Sciatic nerve (tissue), 2 donors: ENCODE data around the gene TSPAN4. TPM values are rescaled to one million over a fixed set of nuclear protein-coding genes. Genes with fewer than 3 reads are reported as not detected.

ENCODE experiments used
- ATAC-seq: fragments of 200-7000 bp; cut with Tn5 transposase; one replicate; pipeline ENCODE4 v1.9.1; 2020; ENCODE audit warnings: mild to moderate bottlenecking, moderate library complexity
- DNase-seq: peaks from one replicate; pipeline ENCODE4 v3.0.0-alpha.2; 2020; ENCODE audit warnings: low spot score
- intact Hi-C: fragments of 100-400 bp; cut with DNase I; formaldehyde crosslinking; loops from one replicate; pipeline ENCODE4 v1.14.2; 2022
- total RNA-seq: library from RNA; stranded (reverse); fragmentation: NEBNext Ultra II Directional; extraction: Animal tissue kit (Norgen Biotek cat#: 25700); gene quantifications from one replicate; pipeline ENCODE4 v1.2.1, GENCODE V29; 2021
- donor health status: DM: no; HTN: no; CAD: no.
- donor health status: DM: no; HTN: no; CAD: no.

Gene TSPAN4
- total RNA-seq, 1 donor from 2014 or later, result 118 TPM

GRCh38 chr11:802693-803466 is 39.8 kb upstream of the TSPAN4 start:
- intact Hi-C loops, result no loop called here
- no peak for ATAC-seq
- no peak for DNase-seq

DNA sequence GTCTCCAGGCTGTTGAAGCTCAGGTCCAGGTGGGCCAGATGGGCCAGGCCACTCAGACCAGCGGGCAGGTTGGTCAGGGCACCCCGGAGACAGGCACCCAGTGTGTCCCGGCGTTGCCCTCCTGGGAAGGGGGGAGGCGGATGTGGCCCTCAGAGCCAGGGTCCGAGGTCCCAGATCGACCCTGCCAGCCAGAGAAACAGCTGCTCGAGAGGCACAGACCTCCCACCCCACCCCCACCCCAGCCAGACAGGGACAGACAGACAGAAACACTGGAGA is 39.2 kb upstream of the TSPAN4 start:
- no peak for ATAC-seq
- intact Hi-C loops, result no loop called here
- no peak for DNase-seq

DNA sequence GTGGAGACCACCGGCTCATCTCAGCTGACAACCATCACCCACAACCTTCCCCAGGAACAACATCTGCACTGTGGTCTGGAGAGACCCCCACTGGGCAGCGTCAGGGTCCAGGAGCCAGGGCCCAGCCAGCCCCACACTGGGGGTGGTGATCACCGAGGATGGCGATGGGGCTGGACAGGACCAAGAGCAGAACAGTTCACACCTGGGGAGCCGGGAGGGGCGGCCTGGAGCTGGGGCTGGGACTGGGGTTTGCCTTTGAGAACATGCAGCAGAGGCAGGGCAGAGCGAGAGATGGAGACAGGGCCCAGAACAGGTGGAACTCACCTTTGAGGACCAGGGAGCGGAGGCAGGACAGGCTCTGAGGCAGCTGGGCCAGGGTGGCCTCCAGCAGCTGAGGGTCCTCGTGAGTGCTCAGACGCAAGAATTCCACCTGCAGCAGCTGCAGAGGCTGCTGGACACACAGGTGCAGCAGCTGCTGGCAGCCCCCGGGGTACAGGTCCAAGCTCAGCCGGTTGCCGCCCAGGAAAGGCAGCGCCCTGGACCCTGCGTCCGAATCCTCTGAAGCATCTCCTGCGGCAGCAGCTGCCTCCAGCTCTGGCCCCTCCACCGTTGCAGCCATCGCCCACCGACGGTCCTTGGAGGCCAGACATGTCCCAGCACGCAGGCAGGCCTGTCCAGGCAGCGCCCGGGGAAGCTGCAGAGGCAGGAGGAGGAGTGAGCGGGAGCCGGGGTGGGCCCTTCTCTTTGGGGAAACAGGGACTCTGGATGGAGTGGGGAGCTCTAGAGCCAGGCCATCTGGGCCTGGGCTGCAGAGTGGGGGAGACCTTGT is 38.7 kb upstream of the TSPAN4 start:
- no peak for ATAC-seq
- no peak for DNase-seq
- intact Hi-C loops, result no loop called here

DNA sequence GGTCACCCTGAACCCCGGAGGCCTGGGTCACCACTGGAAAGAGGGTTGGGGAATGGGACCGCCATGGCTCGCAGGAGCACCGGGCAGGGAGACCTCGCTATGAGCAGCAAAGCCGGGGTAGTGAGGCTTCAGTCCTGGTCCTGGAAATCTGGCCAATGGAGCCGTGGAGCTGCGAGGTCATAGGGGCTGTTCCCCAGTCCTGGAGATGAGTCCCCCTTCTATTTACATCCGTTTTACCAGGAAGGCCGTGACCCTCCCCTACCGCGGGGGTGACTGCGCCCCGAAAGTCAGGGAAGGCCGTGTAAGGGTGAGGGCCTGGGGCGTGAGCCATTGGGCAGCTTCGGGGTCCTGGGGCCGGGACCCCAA is 38.1 kb upstream of the TSPAN4 start:
- DNase-seq (no peak), ATAC-seq (no peak)
- intact Hi-C loops, result no loop called here

DNA sequence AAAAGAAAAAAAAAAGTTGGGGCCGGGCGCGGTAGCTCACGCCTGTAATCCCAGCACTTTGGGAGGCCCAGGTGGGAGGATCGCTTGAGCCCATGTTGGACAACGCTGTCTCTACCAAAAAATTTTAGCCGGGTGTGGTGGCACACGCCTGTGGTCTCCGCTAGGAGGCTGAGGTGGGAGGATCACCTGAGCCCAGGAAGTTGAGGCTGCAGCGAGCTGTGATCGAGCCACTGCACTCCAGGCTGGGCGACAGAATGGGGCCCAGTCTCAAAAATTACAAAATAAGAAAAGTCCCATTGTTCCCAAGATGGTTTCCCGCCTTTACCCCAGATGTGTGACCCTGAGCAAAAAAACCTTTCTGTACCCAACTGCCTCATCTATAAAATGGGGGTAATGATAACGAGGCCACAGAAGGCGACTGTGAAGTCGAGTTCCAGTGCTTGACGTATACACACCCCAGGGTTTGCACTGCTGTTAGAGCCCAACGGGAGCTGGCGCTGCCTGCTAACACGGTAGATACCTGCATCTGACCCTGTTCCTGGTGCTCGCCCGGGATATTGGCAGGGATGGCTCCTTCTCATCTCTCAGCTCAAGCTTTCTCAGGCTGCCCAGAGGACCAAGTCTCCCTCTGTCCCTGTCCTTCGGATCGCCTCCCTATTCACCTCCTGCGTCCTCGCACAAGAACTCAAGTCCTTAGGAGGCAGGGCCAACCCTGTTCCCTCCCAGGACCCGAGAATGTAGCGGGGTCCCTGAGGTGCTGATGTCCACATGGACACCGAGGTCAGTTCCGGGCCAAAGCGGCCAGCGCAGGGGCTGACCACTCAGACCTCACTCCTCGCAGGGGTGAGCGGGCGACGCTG is 34.0 kb upstream of the TSPAN4 start:
- intact Hi-C loops, result no loop called here
- no peak for ATAC-seq
- DNase-seq, result no peak

GRCh38 chr11:809287-810039 is 33.2 kb upstream of the TSPAN4 start, which contains the start of gene RPLP2:
Gene RPLP2 (plus strand): TSS chr11:809967. CDS start chr11:810235, 268 bp downstream.
- ATAC-seq (peak; percentile 96), DNase-seq (peak; percentile 99)
- intact Hi-C loops, result no loop called here

DNA sequence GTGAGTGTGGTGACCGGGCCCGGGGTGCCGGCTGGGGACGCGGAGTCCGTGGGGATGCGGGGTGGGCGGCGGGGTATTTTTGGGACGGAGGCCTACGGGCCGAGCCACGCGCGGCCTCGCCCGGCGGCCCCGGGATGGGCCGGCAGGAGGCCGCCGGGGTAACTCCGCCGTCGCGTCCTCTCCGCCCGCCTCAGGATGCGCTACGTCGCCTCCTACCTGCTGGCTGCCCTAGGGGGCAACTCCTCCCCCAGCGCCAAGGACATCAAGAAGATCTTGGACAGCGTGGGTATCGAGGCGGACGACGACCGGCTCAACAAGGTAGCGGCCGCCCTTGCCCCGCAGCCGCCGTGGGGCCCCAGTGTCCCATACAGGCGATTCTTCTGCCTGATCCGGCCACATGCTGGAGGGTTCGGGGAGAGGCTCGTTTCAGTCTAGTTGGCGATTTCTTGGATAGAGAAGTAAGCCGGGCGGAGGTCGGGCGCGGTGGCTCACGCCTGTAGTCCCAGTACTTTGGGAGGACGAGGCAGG is 32.5 kb upstream of the TSPAN4 start:
- no peak for DNase-seq
- ATAC-seq, result no peak
- intact Hi-C loops, result no loop called here

GRCh38 chr11:811446-812245 is 31.0 kb upstream of the TSPAN4 start:
- no peak for ATAC-seq
- no peak for DNase-seq
- intact Hi-C loops, result no loop called here

GRCh38 chr11:812390-812789 is 30.3 kb upstream of the TSPAN4 start:
- ATAC-seq (no peak), DNase-seq (no peak)
- intact Hi-C loops, result no loop called here

GRCh38 chr11:813072-813455 is 29.6 kb upstream of the TSPAN4 start:
- DNase-seq (no peak), ATAC-seq (no peak)
- intact Hi-C loops, result no loop called here

- intact Hi-C loops, result no loop called here
- no peak for DNase-seq
- no peak for ATAC-seq
Observed at GRCh38 chr11:813456-814096, 29.1 kb upstream of the TSPAN4 start.

- ATAC-seq (no peak), DNase-seq (no peak)
- intact Hi-C loops, result no loop called here
Observed at GRCh38 chr11:815675-816432, 26.8 kb upstream of the TSPAN4 start.

DNA sequence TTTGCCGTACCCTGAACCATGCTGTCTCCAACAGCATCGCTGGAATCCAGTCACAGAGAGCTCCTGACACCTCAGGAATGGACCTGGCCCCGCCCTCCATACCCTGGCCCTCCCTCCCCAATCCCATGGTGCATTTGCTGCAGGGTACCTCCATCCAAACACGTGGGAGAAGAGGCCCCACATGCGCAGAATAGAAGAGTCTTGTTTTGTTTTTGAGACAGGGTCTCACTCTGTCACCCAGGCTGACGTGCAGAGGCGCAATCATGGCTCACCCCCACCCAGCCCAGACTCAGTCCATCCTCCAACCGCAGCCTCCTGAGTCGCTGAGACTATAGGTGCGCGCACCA is 26.2 kb upstream of the TSPAN4 start:
- no peak for DNase-seq
- intact Hi-C loops, result no loop called here
- ATAC-seq, result no peak

GRCh38 chr11:818396-819128 is 24.1 kb upstream of the TSPAN4 start, which contains the start of gene PNPLA2:
Gene PNPLA2 (plus strand): TSS chr11:818914. CDS start chr11:819719, 805 bp downstream.
- DNase-seq, result no peak
- ATAC-seq, result peak; percentile 57

GRCh38 chr11:819129-819931 is 23.3 kb upstream of the TSPAN4 start:
- ATAC-seq (peak; percentile 85), DNase-seq (peak; percentile 96)
- intact Hi-C loops, result no loop called here

More at GRCh38 chr11:818396-819128, 24.1 kb upstream of the TSPAN4 start, which contains the start of gene PNPLA2:
- intact Hi-C loops, result no loop called here
